Neural cell (in vitro differentiated cells): ENCODE measurements around the gene CCDC88C. TPM values are rescaled to one million over a fixed set of nuclear protein-coding genes. Genes with fewer than 3 reads are reported as not detected.

ENCODE experiments used
- H2AFZ ChIP-seq: fragments of 200-600, 300-800 bp; sonication (generic), shearing (Covaris generic); 2 replicates; pipeline ENCODE4 v1.6.0; 2014; ENCODE audit warnings: low read depth, mild to moderate bottlenecking, antibody characterized with exemption, low read length, moderate library complexity
- H3F3A ChIP-seq: fragments of 200-600 bp; shearing (Covaris generic); 2 replicates; pipeline ENCODE4 v1.6.1; 2016; ENCODE audit warnings: mild to moderate bottlenecking, moderate library complexity, mixed read lengths, antibody characterized with exemption, low read length; ENCODE audit not compliant: insufficient read depth, poor library complexity, severe bottlenecking
- H3K27ac ChIP-seq: fragments of 200-600, 300-800 bp; sonication (generic), shearing (Covaris generic); 2 replicates; pipeline ENCODE4 v1.5.1; 2014; ENCODE audit warnings: mild to moderate bottlenecking, low read length, moderate library complexity
- H3K27me3 ChIP-seq: fragments of 300-800, 200-600 bp; sonication (generic), shearing (Covaris generic); 2 replicates; pipeline ENCODE4 v1.6.0; 2014; ENCODE audit warnings: mild to moderate bottlenecking, low read depth, low read length, moderate library complexity; ENCODE audit not compliant: insufficient read depth
- H3K36me3 ChIP-seq: fragments of 300-800, 200-600 bp; sonication (generic), shearing (Covaris generic); 2 replicates; pipeline ENCODE4 v1.5.1; 2014; ENCODE audit warnings: mild to moderate bottlenecking, antibody characterized with exemption, low read length, moderate library complexity; ENCODE audit not compliant: insufficient read depth
- H3K4me2 ChIP-seq: fragments of 300-800, 200-600 bp; sonication (generic), shearing (Covaris generic); 2 replicates; pipeline ENCODE4 v1.6.0; 2014; ENCODE audit warnings: mild to moderate bottlenecking, low read length
- H3K4me3 ChIP-seq: fragments of 300-800, 200-600 bp; sonication (generic), shearing (Covaris generic); 2 replicates; pipeline ENCODE4 v1.5.1; 2014; ENCODE audit warnings: mild to moderate bottlenecking, low read length, moderate library complexity
- H3K79me2 ChIP-seq: fragments of 200-600 bp; shearing (Covaris generic); replicated peaks from 2 replicates; pipeline ENCODE4 v1.6.0; 2014; ENCODE audit warnings: mild to moderate bottlenecking, low read length, moderate library complexity; ENCODE audit not compliant: insufficient read depth
- H3K9ac ChIP-seq: fragments of 300-800, 200-600 bp; sonication (generic), shearing (Covaris generic); 2 replicates; pipeline ENCODE4 v1.6.1; 2016; ENCODE audit warnings: mild to moderate bottlenecking, low read length, mixed read lengths
- H3K9me2 ChIP-seq: fragments of 200-600 bp; shearing (Covaris generic); 2 replicates; pipeline ENCODE4 v1.6.1; 2016; ENCODE audit warnings: mild to moderate bottlenecking, low read length, mixed read lengths; ENCODE audit not compliant: insufficient read depth
- H3K9me3 ChIP-seq: fragments of 200-600, 300-800 bp; sonication (generic), shearing (Covaris generic); 2 replicates; pipeline ENCODE4 v1.6.1; 2016; ENCODE audit warnings: mild to moderate bottlenecking, mixed run types, low read length, moderate library complexity, mixed read lengths
- H4K20me1 ChIP-seq: fragments of 200-600 bp; shearing (Covaris generic); 2 replicates; pipeline ENCODE4 v1.6.1; 2016; ENCODE audit warnings: mild to moderate bottlenecking, mixed run types; ENCODE audit not compliant: insufficient read depth
- EP300 ChIP-seq: fragments of 450-650 bp; conservative IDR thresholded peaks from 2 replicates; pipeline ENCODE4 v1.6.1; 2014; ENCODE audit warnings: antibody characterized with exemption, mild to moderate bottlenecking, moderate library complexity; ENCODE audit not compliant: poor library complexity, severe bottlenecking
- EZH2 ChIP-seq: fragments of 200-600, 300-800 bp; shearing (Covaris generic), sonication (generic); IDR thresholded peaks from 2 replicates; pipeline ENCODE4 v1.6.1; 2014; ENCODE audit warnings: antibody characterized with exemption, low read length, borderline replicate concordance, mild to moderate bottlenecking; ENCODE audit not compliant: insufficient read depth, poor library complexity, severe bottlenecking
- MXI1 ChIP-seq: fragments of 450-650 bp; conservative IDR thresholded peaks from 2 replicates; pipeline ENCODE4 v1.6.1; 2014; ENCODE audit warnings: antibody characterized with exemption, mild to moderate bottlenecking; ENCODE audit not compliant: poor library complexity, severe bottlenecking
- POLR2AphosphoS5 ChIP-seq: IDR thresholded peaks from 2 replicates; pipeline ENCODE4 v1.6.1; 2012
- RAD21 ChIP-seq: fragments of 450-650 bp; conservative IDR thresholded peaks from 2 replicates; pipeline ENCODE4 v1.6.1; 2014; ENCODE audit warnings: antibody characterized with exemption, mild to moderate bottlenecking, moderate library complexity
- SMC3 ChIP-seq: fragments of 450-650 bp; conservative IDR thresholded peaks from 2 replicates; pipeline ENCODE4 v1.6.1; 2014; ENCODE audit warnings: antibody characterized with exemption, mild to moderate bottlenecking, moderate library complexity; ENCODE audit not compliant: poor library complexity
- TAF1 ChIP-seq: IDR thresholded peaks from 2 replicates; pipeline ENCODE4 v1.6.1; 2012; ENCODE audit warnings: low read depth
- polyA plus RNA-seq: library from polyadenylated mRNA; depleted of rRNA; stranded (reverse); fragments of >200 nt; gene quantifications from 2 replicates; pipeline ENCODE4 v1.2.3, GENCODE V29; 2014
- TF ChIP-seq, protein P1 (sequence below): IDR thresholded peaks from 2 replicates; pipeline ENCODE4 v1.6.1; 2012; ENCODE audit warnings: borderline replicate concordance
- TF ChIP-seq, protein P2 (sequence below): fragments of 450-650 bp; IDR thresholded peaks from 2 replicates; pipeline ENCODE4 v1.5.1; 2014; ENCODE audit warnings: antibody characterized with exemption, mild to moderate bottlenecking, moderate library complexity; ENCODE audit not compliant: poor library complexity, severe bottlenecking

Gene CCDC88C
- polyA plus RNA-seq, 1 donor from 2014 or later: 20.1 TPM

DNA sequence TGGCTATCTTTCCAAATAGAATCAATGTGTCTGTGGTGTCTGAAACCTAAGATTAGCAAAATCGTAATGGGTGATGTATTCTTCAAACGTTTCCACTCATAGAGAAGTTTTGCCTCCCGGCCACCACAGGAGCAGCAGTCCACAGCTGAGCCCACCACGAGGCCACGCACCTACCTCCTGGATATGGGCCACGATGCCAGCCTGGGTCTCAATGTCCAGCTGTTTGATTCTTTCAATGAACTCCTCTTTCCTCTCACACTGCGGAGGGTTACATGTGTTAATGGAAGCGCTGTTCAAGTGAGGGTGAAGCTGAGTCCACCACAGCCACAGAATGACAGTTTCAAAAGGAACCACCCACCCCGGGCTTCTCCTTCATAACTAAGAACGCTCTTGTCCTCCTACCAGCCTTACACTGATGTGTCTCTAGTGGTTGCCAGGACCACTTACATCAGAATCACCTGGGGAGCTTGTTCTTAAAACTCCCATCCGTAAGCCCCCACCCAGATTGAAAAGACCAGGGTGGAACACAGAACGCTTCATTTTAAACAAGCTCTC lies 75.3 kb downstream of the CCDC88C start:
- Histone ChIP-seq H3K4me2 (no peak overlapping the region), H2AFZ (no peak overlapping the region), H3K9me3 (no peaks in the 10 kb centered on the region), H3K36me3 (no peaks in the 10 kb centered on the region), H3K9ac (peak overlapping the region; percentile 66), H3K79me2 (no peaks in the 10 kb centered on the region), H3K9me2 (no peaks in the 10 kb centered on the region), H3K27ac (peak overlapping the region; percentile 89), H3K4me3 (no peak overlapping the region), H3F3A (no peaks in the 10 kb centered on the region), H3K27me3 (no peaks in the 10 kb centered on the region), H4K20me1 (no peaks in the 10 kb centered on the region)
- TF ChIP-seq, protein P1, sequence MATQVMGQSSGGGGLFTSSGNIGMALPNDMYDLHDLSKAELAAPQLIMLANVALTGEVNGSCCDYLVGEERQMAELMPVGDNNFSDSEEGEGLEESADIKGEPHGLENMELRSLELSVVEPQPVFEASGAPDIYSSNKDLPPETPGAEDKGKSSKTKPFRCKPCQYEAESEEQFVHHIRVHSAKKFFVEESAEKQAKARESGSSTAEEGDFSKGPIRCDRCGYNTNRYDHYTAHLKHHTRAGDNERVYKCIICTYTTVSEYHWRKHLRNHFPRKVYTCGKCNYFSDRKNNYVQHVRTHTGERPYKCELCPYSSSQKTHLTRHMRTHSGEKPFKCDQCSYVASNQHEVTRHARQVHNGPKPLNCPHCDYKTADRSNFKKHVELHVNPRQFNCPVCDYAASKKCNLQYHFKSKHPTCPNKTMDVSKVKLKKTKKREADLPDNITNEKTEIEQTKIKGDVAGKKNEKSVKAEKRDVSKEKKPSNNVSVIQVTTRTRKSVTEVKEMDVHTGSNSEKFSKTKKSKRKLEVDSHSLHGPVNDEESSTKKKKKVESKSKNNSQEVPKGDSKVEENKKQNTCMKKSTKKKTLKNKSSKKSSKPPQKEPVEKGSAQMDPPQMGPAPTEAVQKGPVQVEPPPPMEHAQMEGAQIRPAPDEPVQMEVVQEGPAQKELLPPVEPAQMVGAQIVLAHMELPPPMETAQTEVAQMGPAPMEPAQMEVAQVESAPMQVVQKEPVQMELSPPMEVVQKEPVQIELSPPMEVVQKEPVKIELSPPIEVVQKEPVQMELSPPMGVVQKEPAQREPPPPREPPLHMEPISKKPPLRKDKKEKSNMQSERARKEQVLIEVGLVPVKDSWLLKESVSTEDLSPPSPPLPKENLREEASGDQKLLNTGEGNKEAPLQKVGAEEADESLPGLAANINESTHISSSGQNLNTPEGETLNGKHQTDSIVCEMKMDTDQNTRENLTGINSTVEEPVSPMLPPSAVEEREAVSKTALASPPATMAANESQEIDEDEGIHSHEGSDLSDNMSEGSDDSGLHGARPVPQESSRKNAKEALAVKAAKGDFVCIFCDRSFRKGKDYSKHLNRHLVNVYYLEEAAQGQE: no peak
- TF ChIP-seq RAD21: no peak
- no peak for TF ChIP-seq SMC3
- peak; percentile 8 for TF ChIP-seq EP300
- no peak for TF ChIP-seq MXI1
- no peak for TF ChIP-seq POLR2AphosphoS5

DNA sequence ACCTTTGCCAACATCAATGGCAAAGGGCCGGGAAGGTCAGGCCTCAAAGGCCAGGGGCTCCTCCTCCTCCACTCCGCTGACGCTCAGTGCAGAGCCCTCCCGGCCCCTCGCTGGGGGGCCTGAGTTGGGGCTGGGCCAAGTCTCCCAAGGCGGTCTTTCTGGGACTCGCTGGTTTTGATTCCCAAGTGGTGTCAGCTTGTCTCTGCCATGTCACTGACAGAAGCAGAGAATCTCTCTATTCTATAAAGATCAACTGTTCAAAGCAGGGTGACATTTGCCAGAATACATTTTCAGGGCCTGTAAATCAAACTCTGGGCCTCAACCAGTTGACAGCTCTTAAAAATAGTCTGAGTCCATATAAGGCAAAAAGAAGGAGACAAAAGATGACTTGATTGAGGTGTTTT lies 75.9 kb downstream of the CCDC88C start:
- peak overlapping the region; percentile 89 for H3K27ac ChIP-seq
- H3F3A ChIP-seq: no peaks in the 10 kb centered on the region
- H3K4me3 ChIP-seq: peak overlapping the region; percentile 40
- H3K27me3 ChIP-seq: no peaks in the 10 kb centered on the region
- H2AFZ ChIP-seq: no peak overlapping the region
- no peaks in the 10 kb centered on the region for H3K9me2 ChIP-seq
- H3K79me2 ChIP-seq: no peaks in the 10 kb centered on the region
- H3K36me3 ChIP-seq: no peaks in the 10 kb centered on the region
- TF ChIP-seq RAD21 (no peak), SMC3 (no peak), TAF1 (no peak), MXI1 (no peak), POLR2AphosphoS5 (peak; percentile 52), EP300 (peak; percentile 79), EZH2 (no peak)
- TF ChIP-seq, protein P2, sequence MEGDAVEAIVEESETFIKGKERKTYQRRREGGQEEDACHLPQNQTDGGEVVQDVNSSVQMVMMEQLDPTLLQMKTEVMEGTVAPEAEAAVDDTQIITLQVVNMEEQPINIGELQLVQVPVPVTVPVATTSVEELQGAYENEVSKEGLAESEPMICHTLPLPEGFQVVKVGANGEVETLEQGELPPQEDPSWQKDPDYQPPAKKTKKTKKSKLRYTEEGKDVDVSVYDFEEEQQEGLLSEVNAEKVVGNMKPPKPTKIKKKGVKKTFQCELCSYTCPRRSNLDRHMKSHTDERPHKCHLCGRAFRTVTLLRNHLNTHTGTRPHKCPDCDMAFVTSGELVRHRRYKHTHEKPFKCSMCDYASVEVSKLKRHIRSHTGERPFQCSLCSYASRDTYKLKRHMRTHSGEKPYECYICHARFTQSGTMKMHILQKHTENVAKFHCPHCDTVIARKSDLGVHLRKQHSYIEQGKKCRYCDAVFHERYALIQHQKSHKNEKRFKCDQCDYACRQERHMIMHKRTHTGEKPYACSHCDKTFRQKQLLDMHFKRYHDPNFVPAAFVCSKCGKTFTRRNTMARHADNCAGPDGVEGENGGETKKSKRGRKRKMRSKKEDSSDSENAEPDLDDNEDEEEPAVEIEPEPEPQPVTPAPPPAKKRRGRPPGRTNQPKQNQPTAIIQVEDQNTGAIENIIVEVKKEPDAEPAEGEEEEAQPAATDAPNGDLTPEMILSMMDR: no peak
- TF ChIP-seq, protein P1: no peak
- H3K4me2 ChIP-seq: peak overlapping the region; percentile 16
- H3K9me3 ChIP-seq: no peaks in the 10 kb centered on the region
- H3K9ac ChIP-seq: peak overlapping the region; percentile 66
- H4K20me1 ChIP-seq: no peaks in the 10 kb centered on the region
